Measurements from ENCODE around the gene KRTAP22-2. TPM values are rescaled to one million over a fixed set of nuclear protein-coding genes. Genes with fewer than 3 reads are reported as not detected.

Gene KRTAP22-2
- total and polyA plus RNA-seq, 2 of the 4 experiments (the other 2 are of a cell fraction), result not detected

- ATAC-seq (ENCODE audit: low read depth), result no peak
Measured at GRCh38 chr21:30577766-30578165, 12.4 kb downstream of the KRTAP22-2 start.

More at GRCh38 chr21:30577766-30578165, 12.4 kb downstream of the KRTAP22-2 start:
- Histone ChIP-seq H3K4me1 (ENCODE audit: control insufficient read depth, insufficient read depth, low read length) (no peaks in the 10 kb centered on the region), H3K36me3 (ENCODE audit: control insufficient read depth, insufficient read depth, low read length) (no peaks in the 10 kb centered on the region), H3K9me3 (ENCODE audit: control insufficient read depth, insufficient read depth, low read length) (peaks cover 7% of the 10 kb centered on the region), H2BK15ac (ENCODE audit: low read depth, low read length) (no peak overlapping the region), H2BK120ac (ENCODE audit: low read depth, low read length) (no peak overlapping the region), H3K27me3 (ENCODE audit: control insufficient read depth, insufficient read depth, low read length) (no peaks in the 10 kb centered on the region), H2AK9ac (replicated peaks; ENCODE audit: low read depth, low read length, poor library complexity) (no peak overlapping the region), H2AFZ (replicated peaks; ENCODE audit: low read length, poor library complexity) (no peak overlapping the region), H2BK5ac (ENCODE audit: low read depth, low read length, poor library complexity, severe bottlenecking) (no peak overlapping the region), H3K27ac (ENCODE audit: insufficient read depth, low read length) (no peak overlapping the region), H2AK5ac (ENCODE audit: low read depth, low read length) (no peak overlapping the region), H3K14ac (replicated peaks; ENCODE audit: low read depth, low read length) (no peak overlapping the region), H3K9ac (ENCODE audit: low read depth, low read length) (no peak overlapping the region), H4K5ac (ENCODE audit: low read depth, low read length) (no peak overlapping the region), H3K18ac (ENCODE audit: low read depth, low read length) (no peak overlapping the region), H4K8ac (ENCODE audit: low read depth in 2 of 2, low read length in 2 of 2) (no peak overlapping the region), H3K4me2 (ENCODE audit: low read depth, low read length) (no peak overlapping the region), H3K79me1 (ENCODE audit: low read depth in 1 of 2, low read length in 2 of 2) (no peaks in the 10 kb centered on the region), H4K20me1 (ENCODE audit: insufficient read depth, low read length) (no peaks in the 10 kb centered on the region), H3K9me1 (ENCODE audit: insufficient read depth, low read length) (no peaks in the 10 kb centered on the region), H3K56ac (ENCODE audit: extremely low read depth, insufficient read depth, low read length) (no peak overlapping the region), H3K4ac (ENCODE audit: low read depth, low read length) (no peak overlapping the region), H3K4me3 (ENCODE audit: insufficient read depth, low read depth, low read length) (no peak overlapping the region), H3K23ac (ENCODE audit: low read depth, low read length) (no peak overlapping the region), H4K91ac (ENCODE audit: insufficient read depth, low read depth, low read length) (no peak overlapping the region), H2BK20ac (ENCODE audit: low read depth, low read length) (no peak overlapping the region)
- intact Hi-C loops (cut with micrococcal nuclease), result no loop called here
- POLR2A ChIA-PET (ENCODE audit: unreplicated experiment), result no interaction called here
- dilution Hi-C loops (cut with HindIII; ENCODE audit: low sequenced_read_pairs, unreplicated experiment), result no loop called here
- BruUV-seq (replicated peaks), result no TSS peak
- TF ChIP-seq CTCF (conservative IDR thresholded peaks at IDR 0.05; ENCODE audit: low read depth, low read length) (no peak), MAFK (IDR thresholded peaks at IDR 0.05; ENCODE audit: low read depth, low read length) (no peak), BHLHE40 (IDR thresholded peaks at IDR 0.05; ENCODE audit: low read depth, low read length) (no peak), POLR2A (IDR thresholded peaks at IDR 0.05; ENCODE audit: low read depth, low read length) (no peak), CEBPB (IDR thresholded peaks at IDR 0.05; ENCODE audit: low read depth, low read length) (no peak), NFE2L2 (IDR thresholded peaks at IDR 0.05; ENCODE audit: low read depth, low read length) (no peak), RFX5 (IDR thresholded peaks at IDR 0.05; ENCODE audit: low read depth, low read length) (no peak), ELK1 (IDR thresholded peaks at IDR 0.05; ENCODE audit: borderline replicate concordance, low read depth, low read length) (no peak), MXI1 (IDR thresholded peaks at IDR 0.05; ENCODE audit: borderline replicate concordance, low read depth, low read length) (no peak), CHD1 (IDR thresholded peaks at IDR 0.05; ENCODE audit: low read depth, low read length) (no peak), RAD21 (IDR thresholded peaks at IDR 0.05; ENCODE audit: low read length) (no peak), RCOR1 (IDR thresholded peaks at IDR 0.05; ENCODE audit: insufficient replicate concordance, low read length) (no peak), FOS (IDR thresholded peaks at IDR 0.05; ENCODE audit: low read depth, low read length) (no peak), MAZ (IDR thresholded peaks at IDR 0.05; ENCODE audit: borderline replicate concordance, low read depth, low read length) (no peak), SMC3 (IDR thresholded peaks at IDR 0.05; ENCODE audit: low read depth, low read length) (no peak)
- TF ChIP-seq, protein P1, sequence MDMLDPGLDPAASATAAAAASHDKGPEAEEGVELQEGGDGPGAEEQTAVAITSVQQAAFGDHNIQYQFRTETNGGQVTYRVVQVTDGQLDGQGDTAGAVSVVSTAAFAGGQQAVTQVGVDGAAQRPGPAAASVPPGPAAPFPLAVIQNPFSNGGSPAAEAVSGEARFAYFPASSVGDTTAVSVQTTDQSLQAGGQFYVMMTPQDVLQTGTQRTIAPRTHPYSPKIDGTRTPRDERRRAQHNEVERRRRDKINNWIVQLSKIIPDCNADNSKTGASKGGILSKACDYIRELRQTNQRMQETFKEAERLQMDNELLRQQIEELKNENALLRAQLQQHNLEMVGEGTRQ (IDR thresholded peaks at IDR 0.05; ENCODE audit: low read depth, low read length), result no peak
- CTCF ChIA-PET, result no interaction called here
- in situ Hi-C loops (cut with MboI; ENCODE audit: low sequenced_read_pairs), result no loop called here
- DNase-seq, result no peak
